Measurements from ENCODE around the gene TSC22D1. TPM values are rescaled to one million over a fixed set of nuclear protein-coding genes. Genes with fewer than 3 reads are reported as not detected.

TSC22D1 gene
- total RNA-seq, 1 experiment from 2014 or later: 37.2 TPM

- no peak for DNase-seq (ENCODE audit: low spot score)
These were observed 146.8 kb downstream of the TSC22D1 start for GRCh38 chr13:44429311-44429710.

- DNase-seq (ENCODE audit: low spot score): no peak
These were observed 149.7 kb downstream of the TSC22D1 start for GRCh38 chr13:44426461-44426860.

GRCh38 chr13:44425815-44426078 is 150.4 kb downstream of the TSC22D1 start:
- no peak for DNase-seq (ENCODE audit: low spot score)

- no peak for DNase-seq (ENCODE audit: low spot score)
These were observed 150.9 kb downstream of the TSC22D1 start for GRCh38 chr13:44425041-44425814.

GRCh38 chr13:44423824-44424223 is 152.3 kb downstream of the TSC22D1 start:
- no peak for DNase-seq (ENCODE audit: low spot score)

GRCh38 chr13:44422755-44423643 is 153.1 kb downstream of the TSC22D1 start:
- DNase-seq (ENCODE audit: low spot score): no peak

- DNase-seq (ENCODE audit: low spot score): no peak
These were observed 154.1 kb downstream of the TSC22D1 start for GRCh38 chr13:44421853-44422525.

GRCh38 chr13:44420376-44421220 is 155.5 kb downstream of the TSC22D1 start:
- no peak for DNase-seq (ENCODE audit: low spot score)

GRCh38 chr13:44417876-44418275 is 158.3 kb downstream of the TSC22D1 start:
- no peak for DNase-seq (ENCODE audit: low spot score)

GRCh38 chr13:44417446-44417845 is 158.7 kb downstream of the TSC22D1 start:
- no peak for DNase-seq (ENCODE audit: low spot score)

- DNase-seq (ENCODE audit: low spot score): no peak
These were observed 159.4 kb downstream of the TSC22D1 start for GRCh38 chr13:44416744-44417143.

GRCh38 chr13:44416301-44416700 is 159.8 kb downstream of the TSC22D1 start:
- DNase-seq (ENCODE audit: low spot score): no peak

- no peak for DNase-seq (ENCODE audit: low spot score)
These were observed 160.3 kb downstream of the TSC22D1 start for GRCh38 chr13:44415815-44416214.

- DNase-seq (ENCODE audit: low spot score): no peak
These were observed 161.4 kb downstream of the TSC22D1 start for GRCh38 chr13:44414716-44415115.

- DNase-seq (ENCODE audit: low spot score): no peak
These were observed 163.0 kb downstream of the TSC22D1 start for GRCh38 chr13:44413095-44413494.

- no peak for DNase-seq (ENCODE audit: low spot score)
These were observed 163.7 kb downstream of the TSC22D1 start for GRCh38 chr13:44412346-44412935.

GRCh38 chr13:44411841-44412240 is 164.3 kb downstream of the TSC22D1 start:
- no peak for DNase-seq (ENCODE audit: low spot score)

- no peak for DNase-seq (ENCODE audit: low spot score)
These were observed 165.7 kb downstream of the TSC22D1 start for GRCh38 chr13:44410328-44410859.

GRCh38 chr13:44409595-44409994 is 166.5 kb downstream of the TSC22D1 start:
- DNase-seq (ENCODE audit: low spot score): no peak

GRCh38 chr13:44407891-44408290 is 168.2 kb downstream of the TSC22D1 start:
- no peak for DNase-seq (ENCODE audit: low spot score)

- no peak for DNase-seq (ENCODE audit: low spot score)
These were observed 168.8 kb downstream of the TSC22D1 start for GRCh38 chr13:44407379-44407778.
